Measurements from ENCODE around the gene IZUMO1R. TPM values are rescaled to one million over a fixed set of nuclear protein-coding genes. Genes with fewer than 3 reads are reported as not detected.

Gene IZUMO1R
- polyA plus RNA-seq, 6 donors from 2014 or later = not detected

- ATAC-seq (ENCODE audit: low read depth in 2 of 2) = no peak
- H3K36me3 Mint-ChIP-seq = peaks cover 0 to 6% of the 10 kb centered on the region in 2 donors
- H3K9me3 Mint-ChIP-seq = peaks cover 0 to 6% (median 0%) of the 10 kb centered on the region in 7 donors
- no peak overlapping the region for H3K27ac Mint-ChIP-seq
- DNase-seq = no peak
- no peak overlapping the region for H3K4me3 Mint-ChIP-seq
- H3K4me1 Mint-ChIP-seq = no peaks in the 10 kb centered on the region
- peaks cover 6 to 19% (median 14%) of the 10 kb centered on the region in 3 donors for H3K27me3 Mint-ChIP-seq
These were observed 2.9 kb downstream of the IZUMO1R start for GRCh38 chr11:94307101-94307791.

GRCh38 chr11:94308024-94308423 lies 3.6 kb downstream of the IZUMO1R start:
- ATAC-seq (ENCODE audit: low read depth in 2 of 2) (no peak), DNase-seq (no peak)
- peaks cover 0 to 6% (median 0%) of the 10 kb centered on the region in 7 donors for H3K9me3 Mint-ChIP-seq
- peaks cover 0 to 6% of the 10 kb centered on the region in 2 donors for H3K36me3 Mint-ChIP-seq
- no peaks in the 10 kb centered on the region for H3K4me1 Mint-ChIP-seq
- no peak overlapping the region for H3K27ac Mint-ChIP-seq
- peaks cover 6 to 19% (median 18%) of the 10 kb centered on the region in 3 donors for H3K27me3 Mint-ChIP-seq
- peak overlapping the region in 1 of 8 donors; percentile 9 for H3K4me3 Mint-ChIP-seq

GRCh38 chr11:94309757-94310156 lies 5.4 kb downstream of the IZUMO1R start:
- peaks cover 0 to 6% (median 0%) of the 10 kb centered on the region in 7 donors for H3K9me3 Mint-ChIP-seq

GRCh38 chr11:94310191-94310875 lies 6.0 kb downstream of the IZUMO1R start:
- Mint-ChIP-seq H3K4me1 (no peaks in the 10 kb centered on the region), H3K27me3 (peaks cover 19 to 34% (median 20%) of the 10 kb centered on the region in 3 donors), H3K9me3 (peaks cover 0 to 6% (median 0%) of the 10 kb centered on the region in 7 donors), H3K36me3 (peaks cover 0 to 6% of the 10 kb centered on the region in 2 donors), H3K4me3 (no peak overlapping the region), H3K27ac (no peak overlapping the region)
- DNase-seq = no peak
- ATAC-seq (ENCODE audit: low read depth in 2 of 2) = no peak

More at GRCh38 chr11:94309757-94310156, 5.4 kb downstream of the IZUMO1R start:
- ATAC-seq (ENCODE audit: low read depth in 2 of 2) (no peak), DNase-seq (no peak)
- Mint-ChIP-seq H3K27me3 (peaks cover 17 to 30% (median 19%) of the 10 kb centered on the region in 3 donors), H3K27ac (no peak overlapping the region), H3K4me3 (no peak overlapping the region), H3K36me3 (peaks cover 0 to 6% of the 10 kb centered on the region in 2 donors), H3K4me1 (no peaks in the 10 kb centered on the region)

GRCh38 chr11:94312339-94312738 lies 8.0 kb downstream of the IZUMO1R start:
- DNase-seq (no peak), ATAC-seq (ENCODE audit: low read depth in 2 of 2) (no peak)
- peaks cover 0 to 6% (median 0%) of the 10 kb centered on the region in 7 donors for H3K9me3 Mint-ChIP-seq
- H3K4me3 Mint-ChIP-seq = no peak overlapping the region
- H3K4me1 Mint-ChIP-seq = no peaks in the 10 kb centered on the region
- H3K27ac Mint-ChIP-seq = no peak overlapping the region
- H3K27me3 Mint-ChIP-seq = peaks cover 15 to 40% (median 33%) of the 10 kb centered on the region in 3 donors
- peaks cover 0 to 6% of the 10 kb centered on the region in 2 donors for H3K36me3 Mint-ChIP-seq

- H3K9me3 Mint-ChIP-seq = peaks cover 0 to 4% (median 0%) of the 10 kb centered on the region in 7 donors
- H3K27me3 Mint-ChIP-seq = peaks cover 15 to 33% (median 28%) of the 10 kb centered on the region in 3 donors
- no peak for DNase-seq
- H3K27ac Mint-ChIP-seq = peak overlapping the region in 1 of 6 donors; percentile 65
- no peak overlapping the region for H3K4me3 Mint-ChIP-seq
- no peak for ATAC-seq (ENCODE audit: low read depth in 2 of 2)
- H3K36me3 Mint-ChIP-seq = peaks cover 0 to 6% of the 10 kb centered on the region in 2 donors
- no peaks in the 10 kb centered on the region for H3K4me1 Mint-ChIP-seq
These were observed 9.7 kb downstream of the IZUMO1R start for GRCh38 chr11:94314064-94314463.

- DNase-seq (no peak), ATAC-seq (ENCODE audit: low read depth in 2 of 2) (no peak)
- Mint-ChIP-seq H3K4me1 (no peaks in the 10 kb centered on the region), H3K36me3 (peaks cover 0 to 2% of the 10 kb centered on the region in 2 donors), H3K27ac (no peak overlapping the region), H3K9me3 (peaks cover 0 to 6% (median 0%) of the 10 kb centered on the region in 7 donors), H3K4me3 (no peak overlapping the region), H3K27me3 (peaks cover 11 to 30% (median 26%) of the 10 kb centered on the region in 3 donors)
These were observed 11.3 kb downstream of the IZUMO1R start for GRCh38 chr11:94315664-94316063.

- Mint-ChIP-seq H3K4me3 (no peak overlapping the region), H3K9me3 (peaks cover 3 to 40% (median 12%) of the 10 kb centered on the region in 7 donors), H3K36me3 (no peaks in the 10 kb centered on the region), H3K27ac (no peak overlapping the region), H3K4me1 (no peaks in the 10 kb centered on the region), H3K27me3 (no peaks in the 10 kb centered on the region)
- ATAC-seq (ENCODE audit: low read depth in 2 of 2) (no peak), DNase-seq (no peak)
These were observed 18.1 kb downstream of the IZUMO1R start for GRCh38 chr11:94322501-94322900.

- DNase-seq (no peak), ATAC-seq (ENCODE audit: low read depth in 2 of 2) (no peak)
- H3K27me3 Mint-ChIP-seq = peaks cover 0 to 4% (median under 1%) of the 10 kb centered on the region in 3 donors
- H3K36me3 Mint-ChIP-seq = no peaks in the 10 kb centered on the region
- H3K4me3 Mint-ChIP-seq = no peak overlapping the region
- no peaks in the 10 kb centered on the region for H3K4me1 Mint-ChIP-seq
- H3K27ac Mint-ChIP-seq = no peak overlapping the region
- peaks cover 3 to 38% (median 14%) of the 10 kb centered on the region in 7 donors for H3K9me3 Mint-ChIP-seq
These were observed 21.3 kb downstream of the IZUMO1R start for GRCh38 chr11:94325681-94326080.

GRCh38 chr11:94326947-94327346 lies 22.6 kb downstream of the IZUMO1R start:
- no peaks in the 10 kb centered on the region for H3K4me1 Mint-ChIP-seq
- no peak overlapping the region for H3K27ac Mint-ChIP-seq
- peaks cover 0 to 9% (median 8%) of the 10 kb centered on the region in 3 donors for H3K27me3 Mint-ChIP-seq
- H3K4me3 Mint-ChIP-seq = peak overlapping the region in 1 of 8 donors; percentile 18
- H3K36me3 Mint-ChIP-seq = no peaks in the 10 kb centered on the region
- no peak for DNase-seq
- peaks cover 3 to 27% (median 14%) of the 10 kb centered on the region in 7 donors for H3K9me3 Mint-ChIP-seq
- ATAC-seq (ENCODE audit: low read depth in 2 of 2) = no peak

- Mint-ChIP-seq H3K4me1 (no peaks in the 10 kb centered on the region), H3K27me3 (peaks cover 0 to 9% (median 8%) of the 10 kb centered on the region in 3 donors), H3K9me3 (peaks cover 3 to 27% (median 14%) of the 10 kb centered on the region in 7 donors), H3K36me3 (no peaks in the 10 kb centered on the region), H3K27ac (no peak overlapping the region), H3K4me3 (no peak overlapping the region)
- DNase-seq (no peak), ATAC-seq (ENCODE audit: low read depth in 2 of 2) (no peak)
These were observed 24.3 kb downstream of the IZUMO1R start for GRCh38 chr11:94328587-94329080.

GRCh38 chr11:94329501-94329900 lies 25.1 kb downstream of the IZUMO1R start:
- H3K4me1 Mint-ChIP-seq = no peaks in the 10 kb centered on the region
- H3K27me3 Mint-ChIP-seq = peaks cover 0 to 9% (median 8%) of the 10 kb centered on the region in 3 donors
- H3K4me3 Mint-ChIP-seq = no peak overlapping the region
- H3K27ac Mint-ChIP-seq = no peak overlapping the region
- no peak for DNase-seq
- H3K36me3 Mint-ChIP-seq = no peaks in the 10 kb centered on the region
- H3K9me3 Mint-ChIP-seq = peaks cover 3 to 25% (median 14%) of the 10 kb centered on the region in 7 donors
- ATAC-seq (ENCODE audit: low read depth in 2 of 2) = no peak

- H3K27me3 Mint-ChIP-seq = peaks cover 0 to 9% (median 8%) of the 10 kb centered on the region in 3 donors
- no peaks in the 10 kb centered on the region for H3K4me1 Mint-ChIP-seq
- H3K9me3 Mint-ChIP-seq = peaks cover 1 to 17% (median 6%) of the 10 kb centered on the region in 7 donors
- no peak for DNase-seq
- no peak for ATAC-seq (ENCODE audit: low read depth in 2 of 2)
- no peaks in the 10 kb centered on the region for H3K36me3 Mint-ChIP-seq
- H3K27ac Mint-ChIP-seq = no peak overlapping the region
- no peak overlapping the region for H3K4me3 Mint-ChIP-seq
These were observed 26.4 kb downstream of the IZUMO1R start for GRCh38 chr11:94330789-94331188.
